Esophagus muscularis mucosa (tissue), 3 donors: ENCODE measurements around the gene KLK3.

ENCODE experiments used
- EP300 ChIP-seq: sonication (generic); formaldehyde crosslinking; IDR thresholded peaks from one replicate; pipeline ENCODE4 v1.6.1; 2017; ENCODE audit warnings: antibody characterized with exemption
- TF ChIP-seq, protein P1 (sequence below), 3 experiments: fragments of 200-600 bp in 2 of 3; fragments of 450-650 bp in 1 of 3; sonication (generic) in 2 of 3; IDR thresholded peaks; one replicate each; pipeline ENCODE4 v1.5.1; 2017 to 2019; ENCODE audit warnings: antibody characterized with exemption in 3 of 3, mild to moderate bottlenecking in 2 of 3, moderate library complexity in 1 of 3

DNA sequence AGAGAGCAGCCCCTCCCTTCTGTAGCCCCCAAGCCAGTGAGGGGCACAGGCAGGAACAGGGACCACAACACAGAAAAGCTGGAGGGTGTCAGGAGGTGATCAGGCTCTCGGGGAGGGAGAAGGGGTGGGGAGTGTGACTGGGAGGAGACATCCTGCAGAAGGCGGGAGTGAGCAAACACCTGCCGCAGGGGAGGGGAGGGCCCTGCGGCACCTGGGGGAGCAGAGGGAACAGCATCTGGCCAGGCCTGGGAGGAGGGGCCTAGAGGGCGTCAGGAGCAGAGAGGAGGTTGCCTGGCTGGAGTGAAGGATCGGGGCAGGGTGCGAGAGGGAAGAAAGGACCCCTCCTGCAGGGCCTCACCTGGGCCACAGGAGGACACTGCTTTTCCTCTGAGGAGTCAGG, 4.2 kb downstream of the KLK3 start:
- TF ChIP-seq, protein P1, sequence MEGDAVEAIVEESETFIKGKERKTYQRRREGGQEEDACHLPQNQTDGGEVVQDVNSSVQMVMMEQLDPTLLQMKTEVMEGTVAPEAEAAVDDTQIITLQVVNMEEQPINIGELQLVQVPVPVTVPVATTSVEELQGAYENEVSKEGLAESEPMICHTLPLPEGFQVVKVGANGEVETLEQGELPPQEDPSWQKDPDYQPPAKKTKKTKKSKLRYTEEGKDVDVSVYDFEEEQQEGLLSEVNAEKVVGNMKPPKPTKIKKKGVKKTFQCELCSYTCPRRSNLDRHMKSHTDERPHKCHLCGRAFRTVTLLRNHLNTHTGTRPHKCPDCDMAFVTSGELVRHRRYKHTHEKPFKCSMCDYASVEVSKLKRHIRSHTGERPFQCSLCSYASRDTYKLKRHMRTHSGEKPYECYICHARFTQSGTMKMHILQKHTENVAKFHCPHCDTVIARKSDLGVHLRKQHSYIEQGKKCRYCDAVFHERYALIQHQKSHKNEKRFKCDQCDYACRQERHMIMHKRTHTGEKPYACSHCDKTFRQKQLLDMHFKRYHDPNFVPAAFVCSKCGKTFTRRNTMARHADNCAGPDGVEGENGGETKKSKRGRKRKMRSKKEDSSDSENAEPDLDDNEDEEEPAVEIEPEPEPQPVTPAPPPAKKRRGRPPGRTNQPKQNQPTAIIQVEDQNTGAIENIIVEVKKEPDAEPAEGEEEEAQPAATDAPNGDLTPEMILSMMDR (IDR thresholded peaks at IDR 0.05), result no peak
- TF ChIP-seq EP300, result no peak
